Measurements from ENCODE around the gene CAPS.

The CAPS gene

GRCh38 chr19:5914946-5915781 lies 1.1 kb downstream of the CAPS start:
- DNase-seq = no peak

- DNase-seq = no peak
These were observed 1.7 kb downstream of the CAPS start for GRCh38 chr19:5915782-5916165.

GRCh38 chr19:5916181-5916708 lies 2.2 kb downstream of the CAPS start:
- no peak for DNase-seq

GRCh38 chr19:5917431-5918107 lies 3.5 kb downstream of the CAPS start:
- no peak for DNase-seq

- DNase-seq = no peak
These were observed 4.5 kb downstream of the CAPS start for GRCh38 chr19:5918463-5919079.

GRCh38 chr19:5921516-5922160 lies 7.6 kb downstream of the CAPS start:
- DNase-seq = no peak

GRCh38 chr19:5922161-5922545 lies 8.1 kb downstream of the CAPS start:
- DNase-seq = no peak

GRCh38 chr19:5923356-5923755 lies 9.3 kb downstream of the CAPS start:
- no peak for DNase-seq

GRCh38 chr19:5925830-5926427 lies 11.9 kb downstream of the CAPS start:
- no peak for DNase-seq

GRCh38 chr19:5926641-5927440 lies 12.8 kb downstream of the CAPS start:
- DNase-seq = no peak

- DNase-seq = no peak
These were observed 13.4 kb downstream of the CAPS start for GRCh38 chr19:5927441-5927821.

GRCh38 chr19:5929179-5929578 lies 15.1 kb downstream of the CAPS start:
- no peak for DNase-seq

GRCh38 chr19:5929625-5930024 lies 15.6 kb downstream of the CAPS start:
- DNase-seq = no peak

GRCh38 chr19:5931251-5931650 lies 17.2 kb downstream of the CAPS start:
- DNase-seq = no peak

- no peak for DNase-seq
These were observed 18.1 kb downstream of the CAPS start for GRCh38 chr19:5932146-5932545.

GRCh38 chr19:5932609-5933262 lies 18.7 kb downstream of the CAPS start:
- DNase-seq = no peak

- no peak for DNase-seq
These were observed 19.5 kb downstream of the CAPS start for GRCh38 chr19:5933391-5934068.

GRCh38 chr19:5934069-5934401 lies 20.0 kb downstream of the CAPS start:
- no peak for DNase-seq

GRCh38 chr19:5934774-5935472 lies 20.9 kb downstream of the CAPS start:
- no peak for DNase-seq
